ENCODE data around the gene BRPF1. TPM values are rescaled to one million over a fixed set of nuclear protein-coding genes. Genes with fewer than 3 reads are reported as not detected.
A peak's percentile ranks its signal among the peaks of the same experiment; 100 is the strongest.

BRPF1 gene
- total RNA-seq, 2 experiments from 2014 or later: 23.7 to 25.6 TPM

GRCh38 chr3:9715136-9715535 is 16.4 kb upstream of the BRPF1 start:
- Mint-ChIP-seq H3K4me3 (no peak overlapping the region), H3K27me3 (peaks cover 2% of the 10 kb centered on the region), H3K9me3 (no peaks in the 10 kb centered on the region), H3K4me1 (ENCODE audit: low read depth) (peaks cover 15% of the 10 kb centered on the region), H3K36me3 (ENCODE audit: low read depth) (no peaks in the 10 kb centered on the region), H3K27ac (no peak overlapping the region)
- DNase-seq: no peak
- intact Hi-C loops (cut with DNase I, micrococcal nuclease): no loop called here
- TF ChIP-seq CTCF (IDR thresholded peaks at IDR 0.05): no peak
- H3K4me3 ChIP-seq (ENCODE audit: low read length): no peak overlapping the region
- ChIA-PET CTCF (no interaction called here), POLR2A (interaction anchor here (0.8 kb wide), 1 partner anchor 16 kb away, joined by 3 read pairs; the partner anchor contains the start of gene BRPF1)
- no peak for ATAC-seq (ENCODE audit: poor library complexity)
- H3K4me1 ChIP-seq (ENCODE audit: insufficient read depth, low read length): peaks cover 9% of the 10 kb centered on the region
- H3K27me3 ChIP-seq (ENCODE audit: control insufficient read depth in 1 of 2, insufficient read depth in 2 of 2, low read length in 2 of 2): peaks cover 0 to 3% of the 10 kb centered on the region in 2 experiments
- no peak overlapping the region for H3K27ac ChIP-seq (ENCODE audit: low read depth in 1 of 2, low read length in 2 of 2)
- no peaks in the 10 kb centered on the region for H3K9me3 ChIP-seq (ENCODE audit: control insufficient read depth in 1 of 2, insufficient read depth in 1 of 2, low read length in 2 of 2)
- H3K36me3 ChIP-seq (ENCODE audit: insufficient read depth, low read length): no peaks in the 10 kb centered on the region

DNA sequence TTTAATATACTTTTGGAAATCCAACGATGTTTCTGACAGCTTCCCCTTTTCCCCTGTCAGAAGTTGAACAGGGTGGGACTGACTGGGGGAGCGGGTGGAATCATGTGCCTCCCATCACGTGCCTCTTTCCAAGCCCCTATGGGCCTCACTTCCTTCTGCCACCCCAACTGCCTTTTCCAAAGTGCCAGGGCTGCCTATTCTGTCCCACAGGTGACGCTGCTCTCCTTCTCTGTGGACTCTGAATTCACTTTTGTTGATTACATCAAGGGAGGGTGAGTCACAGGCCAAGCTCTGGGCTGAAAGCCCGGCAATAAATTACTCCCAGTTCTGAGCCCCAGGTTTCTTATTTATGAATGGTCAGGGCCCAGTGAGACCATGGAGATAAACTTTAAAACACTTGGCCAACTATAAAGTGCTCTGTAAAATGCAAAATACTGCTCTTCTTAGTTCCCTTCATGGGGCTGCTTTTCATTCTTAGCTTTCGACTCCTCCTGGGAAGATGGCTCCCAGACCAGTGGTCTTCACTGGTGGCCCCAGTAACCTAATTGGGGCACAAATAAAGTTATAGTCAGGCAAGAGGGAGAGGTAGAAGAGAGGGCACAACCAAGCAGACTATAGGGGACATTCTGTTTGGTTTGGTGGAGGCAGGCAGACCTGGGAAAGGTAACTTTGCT is 15.6 kb upstream of the BRPF1 start:
- no peak for TF ChIP-seq CTCF (IDR thresholded peaks at IDR 0.05)
- ChIA-PET POLR2A (interaction anchor here (0.8 kb wide), 1 partner anchor 16 kb away, joined by 3 read pairs; the partner anchor contains the start of gene BRPF1), CTCF (interaction anchor here (0.6 to 0.8 kb wide), 2 partner anchors 16 to 290 kb away, joined by 3 read pairs; partner anchors contain the start of gene BRPF1)
- H3K27me3 Mint-ChIP-seq: no peaks in the 10 kb centered on the region
- no peaks in the 10 kb centered on the region for H3K9me3 Mint-ChIP-seq
- H3K27ac Mint-ChIP-seq: no peak overlapping the region
- Histone ChIP-seq H3K36me3 (ENCODE audit: insufficient read depth, low read length) (no peaks in the 10 kb centered on the region), H3K27me3 (ENCODE audit: control insufficient read depth in 1 of 2, insufficient read depth in 2 of 2, low read length in 2 of 2) (peaks cover 0 to 3% of the 10 kb centered on the region in 2 experiments), H3K4me1 (ENCODE audit: insufficient read depth, low read length) (peaks cover 9% of the 10 kb centered on the region), H3K4me3 (ENCODE audit: low read length) (no peak overlapping the region), H3K27ac (ENCODE audit: low read depth in 1 of 2, low read length in 2 of 2) (no peak overlapping the region), H3K9me3 (ENCODE audit: control insufficient read depth in 1 of 2, insufficient read depth in 1 of 2, low read length in 2 of 2) (no peaks in the 10 kb centered on the region)
- ATAC-seq (ENCODE audit: poor library complexity): no peak
- no peak overlapping the region for H3K4me3 Mint-ChIP-seq
- peaks cover 15% of the 10 kb centered on the region for H3K4me1 Mint-ChIP-seq (ENCODE audit: low read depth)
- peak in 6 of 14 experiments; percentile 16 to 73 (median 41) for DNase-seq
- intact Hi-C loops (cut with DNase I, micrococcal nuclease): no loop called here
- H3K36me3 Mint-ChIP-seq (ENCODE audit: low read depth): no peaks in the 10 kb centered on the region

- Mint-ChIP-seq H3K36me3 (ENCODE audit: low read depth) (no peaks in the 10 kb centered on the region), H3K27ac (no peak overlapping the region), H3K4me1 (ENCODE audit: low read depth) (peaks cover 15% of the 10 kb centered on the region), H3K27me3 (no peaks in the 10 kb centered on the region), H3K9me3 (no peaks in the 10 kb centered on the region), H3K4me3 (no peak overlapping the region)
- Histone ChIP-seq H3K4me1 (ENCODE audit: insufficient read depth, low read length) (peaks cover 9% of the 10 kb centered on the region), H3K36me3 (ENCODE audit: insufficient read depth, low read length) (no peaks in the 10 kb centered on the region), H3K9me3 (ENCODE audit: control insufficient read depth in 1 of 2, insufficient read depth in 1 of 2, low read length in 2 of 2) (no peaks in the 10 kb centered on the region), H3K4me3 (ENCODE audit: low read length) (no peak overlapping the region), H3K27ac (ENCODE audit: low read depth in 1 of 2, low read length in 2 of 2) (no peak overlapping the region), H3K27me3 (ENCODE audit: control insufficient read depth in 1 of 2, insufficient read depth in 2 of 2, low read length in 2 of 2) (peaks cover 0 to 3% of the 10 kb centered on the region in 2 experiments)
- no peak for ATAC-seq (ENCODE audit: poor library complexity)
- TF ChIP-seq CTCF (IDR thresholded peaks at IDR 0.05): no peak
- ChIA-PET CTCF (no interaction called here), POLR2A (interaction anchor here (1.8 kb wide), 1 partner anchor 68 kb away, joined by 5 read pairs; the partner anchor contains the start of gene MTMR14)
- no peak for DNase-seq
- intact Hi-C loops (cut with DNase I, micrococcal nuclease): no loop called here
Observed at GRCh38 chr3:9716801-9717555, 14.6 kb upstream of the BRPF1 start.
